ENCODE results near the gene RAD1. TPM values are rescaled to one million over a fixed set of nuclear protein-coding genes. Genes with fewer than 3 reads are reported as not detected.

The RAD1 gene
- total and polyA plus RNA-seq, 12 donors = 13.3 to 27.5 (median 23.1) TPM

GRCh38 chr5:34857894-34858293, 57.4 kb downstream of the RAD1 start:
- Histone ChIP-seq H3K4me3 (no peak overlapping the region), H3K36me3 (no peaks in the 10 kb centered on the region), H3K4me1 (peaks cover 0 to 2% (median 0%) of the 10 kb centered on the region in 9 donors), H3K27ac (no peak overlapping the region), H3K9me3 (no peaks in the 10 kb centered on the region), H3K27me3 (no peaks in the 10 kb centered on the region)
- TF ChIP-seq CTCF (IDR thresholded peaks at IDR 0.05) = no peak
- no peak for DNase-seq
- intact Hi-C loops (cut with DNase I) = no loop called here
- WGBS, 2 donors = 89 to 92% methylated on average over 1 of the region's 1 CpG
- no peak for ATAC-seq

GRCh38 chr5:34857161-34857560, 58.1 kb downstream of the RAD1 start:
- Histone ChIP-seq H3K4me1 (no peaks in the 10 kb centered on the region), H3K4me3 (no peak overlapping the region), H3K27ac (no peak overlapping the region), H3K36me3 (no peaks in the 10 kb centered on the region), H3K9me3 (no peaks in the 10 kb centered on the region), H3K27me3 (no peaks in the 10 kb centered on the region)
- no peak for TF ChIP-seq CTCF (IDR thresholded peaks at IDR 0.05)
- WGBS, 2 donors = 75 to 86% methylated on average over 3 of the region's 3 CpGs
- intact Hi-C loops (cut with DNase I) = no loop called here
- DNase-seq (no peak), ATAC-seq (no peak)

Other genes with a start within 250 kb of the RAD1 start
- gene TTC23L, start 76.3 kb downstream of the RAD1 start, total RNA-seq = under 1 TPM in 1 of 10 donors, not detected in 9; 0.66 TPM
- under 1 TPM in 1 of 2 donors, not detected in 1; 0.12 TPM for gene TTC23L, start 76.3 kb downstream of the RAD1 start, polyA plus RNA-seq
- 10 to 100 TPM in 9 of 10 donors, 1 to 10 TPM in 1; 9.5 to 17.2 (median 14.9) TPM for gene BRIX1, start 207 bp upstream of the RAD1 start, total RNA-seq
- 10 to 100 TPM; 12.0 to 15.3 TPM for gene BRIX1, start 207 bp upstream of the RAD1 start, polyA plus RNA-seq
- 10 to 100 TPM; 38.4 to 58.9 (median 50.3) TPM for gene DNAJC21, start 14.1 kb upstream of the RAD1 start, total RNA-seq
- gene DNAJC21, start 14.1 kb upstream of the RAD1 start, polyA plus RNA-seq = 10 to 100 TPM; 30.4 to 30.5 TPM
- not detected for gene AGXT2, start 132.4 kb upstream of the RAD1 start, total RNA-seq
- gene AGXT2, start 132.4 kb upstream of the RAD1 start, polyA plus RNA-seq = not detected

Measured in heart right ventricle (tissue), 16 donors.